Natural killer cell (primary cell): ENCODE data around the gene XRCC4. TPM values are rescaled to one million over a fixed set of nuclear protein-coding genes. Genes with fewer than 3 reads are reported as not detected.

ENCODE experiments used
- ATAC-seq, 3 donors: fragments of 150-1000 bp in 2 of 3; fragments of 200-7000 bp in 1 of 3; cut with Tn5 transposase; 1 replicate in 1 of 3; 2 replicates in 2 of 3; pipeline ENCODE4 v1.10.0; 2021; ENCODE audit warnings: mild to moderate bottlenecking in 2 of 3, moderate library complexity in 2 of 3
- DNase-seq, 2 donors: peaks; one replicate each; pipeline versions ENCODE4 v3.0.0 to v3.0.0-alpha.2; 2013 to 2021; ENCODE audit warnings: mixed read lengths in 1 of 2
- H3K27ac ChIP-seq: one replicate; pipeline ENCODE4 v1.5.1; 2013; ENCODE audit warnings: mild to moderate bottlenecking, low read length
- H3K27me3 ChIP-seq: one replicate; pipeline ENCODE4 v1.6.1; 2013; ENCODE audit warnings: low read length; ENCODE audit not compliant: control insufficient read depth, insufficient read depth
- H3K36me3 ChIP-seq: one replicate; pipeline ENCODE4 v1.6.1; 2013; ENCODE audit warnings: low read length; ENCODE audit not compliant: control insufficient read depth, insufficient read depth
- H3K4me1 ChIP-seq: one replicate; pipeline ENCODE4 v1.6.1; 2013; ENCODE audit warnings: low read length; ENCODE audit not compliant: control insufficient read depth, insufficient read depth
- H3K4me3 ChIP-seq: one replicate; pipeline ENCODE4 v1.5.1; 2013; ENCODE audit warnings: low read length
- H3K9me3 ChIP-seq: one replicate; pipeline ENCODE4 v1.6.1; 2013; ENCODE audit warnings: low read length; ENCODE audit not compliant: control insufficient read depth, insufficient read depth
- H3K27ac Mint-ChIP-seq, 2 donors: one replicate each; pipeline ENCODE4 v1.8.0; 2022; ENCODE audit warnings: mild to moderate bottlenecking in 2 of 2, mixed read lengths in 2 of 2, moderate library complexity in 1 of 2
- H3K27me3 Mint-ChIP-seq, 2 donors: one replicate each; pipeline ENCODE4 v1.8.0; 2022; ENCODE audit warnings: low read depth in 2 of 2, mixed read lengths in 2 of 2
- H3K36me3 Mint-ChIP-seq: one replicate; pipeline ENCODE4 v1.8.0; 2022; ENCODE audit warnings: mixed read lengths
- H3K4me1 Mint-ChIP-seq, 2 donors: one replicate each; pipeline ENCODE4 v1.8.0; 2022; ENCODE audit warnings: mixed read lengths in 2 of 2
- H3K4me3 Mint-ChIP-seq: one replicate; pipeline ENCODE4 v1.8.0; 2022; ENCODE audit warnings: mild to moderate bottlenecking, moderate library complexity, mixed read lengths
- H3K9me3 Mint-ChIP-seq, 2 donors: one replicate each; pipeline ENCODE4 v1.8.0; 2022; ENCODE audit warnings: mixed read lengths in 2 of 2
- CTCF ChIP-seq: fragments of 200-600 bp; IDR thresholded peaks from one replicate; pipeline ENCODE4 v1.8.0; 2022; ENCODE audit warnings: antibody characterized with exemption
- WGBS: methylation state at CpG from one replicate; pipeline ENCODE4 v1.1.7; 2013; ENCODE audit warnings: missing lambda C conversion rate; ENCODE audit not compliant: insufficient coverage; 5-methylcytosine and 5-hydroxymethylcytosine counted together
- intact Hi-C: fragments of 100-400 bp; cut with micrococcal nuclease; formaldehyde crosslinking; loops from one replicate; pipeline ENCODE4 v1.14.2; 2022
- total RNA-seq, 4 donors: library from RNA; stranded (reverse); fragments of 120-200 nt in 1 of 4; gene quantifications; one replicate each; pipeline versions ENCODE4 v1.2.3 to v1.2.4, GENCODE V29; 2013 to 2022

XRCC4 gene
- total RNA-seq, 3 donors from 2014 or later (not counting 1 experiment from before 2014, with no cell fraction given): 6.0 to 8.6 (median 7.0) TPM

- Histone ChIP-seq H3K27me3 (no peaks in the 10 kb centered on the region), H3K36me3 (no peaks in the 10 kb centered on the region), H3K4me3 (no peak overlapping the region), H3K9me3 (peaks cover 3% of the 10 kb centered on the region), H3K27ac (no peak overlapping the region), H3K4me1 (no peaks in the 10 kb centered on the region)
- peak in 1 of 3 donors; percentile 64 for ATAC-seq
- Mint-ChIP-seq H3K27ac (no peak overlapping the region), H3K27me3 (no peaks in the 10 kb centered on the region), H3K4me3 (no peak overlapping the region), H3K9me3 (peaks cover 3 to 7% of the 10 kb centered on the region in 2 donors), H3K4me1 (no peaks in the 10 kb centered on the region), H3K36me3 (no peaks in the 10 kb centered on the region)
- 85% methylated on average over 7 of the region's 7 CpGs for WGBS
- TF ChIP-seq CTCF: no peak
- no peak for DNase-seq
- intact Hi-C loops: no loop called here
Measured at GRCh38 chr5:83363111-83363885, 286.0 kb downstream of the XRCC4 start.

GRCh38 chr5:83363886-83364275, 286.5 kb downstream of the XRCC4 start:
- no peaks in the 10 kb centered on the region for H3K36me3 Mint-ChIP-seq
- no peak overlapping the region for H3K27ac Mint-ChIP-seq
- no peak overlapping the region for H3K27ac ChIP-seq
- peaks cover 2 to 7% of the 10 kb centered on the region in 2 donors for H3K9me3 Mint-ChIP-seq
- H3K27me3 ChIP-seq: no peaks in the 10 kb centered on the region
- no peaks in the 10 kb centered on the region for H3K4me1 Mint-ChIP-seq
- H3K9me3 ChIP-seq: peaks cover 3% of the 10 kb centered on the region
- ATAC-seq: no peak
- DNase-seq: no peak
- H3K4me3 Mint-ChIP-seq: no peak overlapping the region
- H3K4me3 ChIP-seq: no peak overlapping the region
- intact Hi-C loops: no loop called here
- no peaks in the 10 kb centered on the region for H3K36me3 ChIP-seq
- no peak for TF ChIP-seq CTCF
- WGBS: 85% methylated on average over 1 of the region's 1 CpG
- no peaks in the 10 kb centered on the region for H3K4me1 ChIP-seq
- no peaks in the 10 kb centered on the region for H3K27me3 Mint-ChIP-seq

GRCh38 chr5:83364312-83365299, 287.3 kb downstream of the XRCC4 start:
- no peaks in the 10 kb centered on the region for H3K27me3 Mint-ChIP-seq
- no peak overlapping the region for H3K27ac Mint-ChIP-seq
- no peaks in the 10 kb centered on the region for H3K4me1 Mint-ChIP-seq
- intact Hi-C loops: no loop called here
- no peak overlapping the region for H3K27ac ChIP-seq
- H3K4me1 ChIP-seq: no peaks in the 10 kb centered on the region
- no peaks in the 10 kb centered on the region for H3K36me3 ChIP-seq
- H3K4me3 ChIP-seq: no peak overlapping the region
- 76% methylated on average over 8 of the region's 8 CpGs for WGBS
- H3K36me3 Mint-ChIP-seq: no peaks in the 10 kb centered on the region
- no peak for TF ChIP-seq CTCF
- peaks cover 2 to 7% of the 10 kb centered on the region in 2 donors for H3K9me3 Mint-ChIP-seq
- H3K4me3 Mint-ChIP-seq: no peak overlapping the region
- DNase-seq (no peak), ATAC-seq (no peak)
- H3K27me3 ChIP-seq: no peaks in the 10 kb centered on the region
- H3K9me3 ChIP-seq: peaks cover 3% of the 10 kb centered on the region
